Omental fat pad (tissue), 4 donors: ENCODE results near the gene GALNT18. TPM values are rescaled to one million over a fixed set of nuclear protein-coding genes. Genes with fewer than 3 reads are reported as not detected.
A peak's percentile ranks its signal among the peaks of the same experiment; 100 is the strongest.

Experiments used
- ATAC-seq: fragments of 150-250 bp; one replicate; pipeline ENCODE4 v1.9.1; 2016; ENCODE audit warnings: mild to moderate bottlenecking, moderate library complexity; ENCODE audit not compliant: low FRiP score
- DNase-seq: peaks from one replicate; pipeline ENCODE4 v3.0.0-alpha.2; 2019; ENCODE audit warnings: low spot score
- CTCF ChIP-seq, 3 donors: fragments of 450-650 bp; IDR thresholded peaks; one replicate each; pipeline ENCODE4 v1.5.1; 2016 to 2017; ENCODE audit warnings: antibody characterized with exemption in 3 of 3, mild to moderate bottlenecking in 3 of 3, moderate library complexity in 2 of 3
- total RNA-seq, 4 donors: library from RNA; depleted of rRNA; stranded (reverse); fragments of >200 nt; gene quantifications; one replicate each; pipeline ENCODE4 v1.1.0, GENCODE V29; 2016

The GALNT18 gene
- total RNA-seq, 4 donors from 2014 or later = 21.0 to 47.4 (median 35.7) TPM

- ATAC-seq = no peak
- DNase-seq = no peak
- TF ChIP-seq CTCF (IDR thresholded peaks at IDR 0.05) = no peak
Measured at GRCh38 chr11:11519184-11519583, 102.6 kb downstream of the GALNT18 start.

- ATAC-seq (no peak), DNase-seq (no peak)
- TF ChIP-seq CTCF (IDR thresholded peaks at IDR 0.05) = no peak
Measured at GRCh38 chr11:11514246-11514645, 107.6 kb downstream of the GALNT18 start.

GRCh38 chr11:11513422-11513821 lies 108.4 kb downstream of the GALNT18 start:
- ATAC-seq = no peak
- TF ChIP-seq CTCF (IDR thresholded peaks at IDR 0.05) = no peak
- DNase-seq = no peak

GRCh38 chr11:11512929-11513328 lies 108.9 kb downstream of the GALNT18 start:
- no peak for TF ChIP-seq CTCF (IDR thresholded peaks at IDR 0.05)
- DNase-seq = no peak
- ATAC-seq = no peak

GRCh38 chr11:11512502-11512901 lies 109.3 kb downstream of the GALNT18 start:
- no peak for TF ChIP-seq CTCF (IDR thresholded peaks at IDR 0.05)
- DNase-seq = no peak
- no peak for ATAC-seq

DNA sequence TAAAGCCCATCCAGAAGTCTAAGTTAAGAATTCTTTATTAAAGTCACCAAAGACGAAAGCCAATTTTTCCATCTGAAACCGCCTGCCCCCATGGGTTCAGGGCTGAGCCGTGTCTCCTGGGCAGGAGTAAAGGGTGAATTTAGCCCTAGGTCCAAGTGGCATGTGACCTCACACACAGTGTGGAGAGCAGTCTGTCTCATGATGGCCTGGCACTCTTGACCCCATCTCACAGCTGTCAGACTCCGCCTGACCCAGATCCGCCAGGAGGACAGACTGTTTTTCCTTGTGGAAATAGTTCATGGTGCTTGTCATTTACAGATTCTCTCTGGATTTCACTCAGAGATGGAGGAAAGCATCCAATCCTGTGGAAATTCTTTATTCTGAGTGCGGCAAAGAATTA lies 109.7 kb downstream of the GALNT18 start:
- TF ChIP-seq CTCF (IDR thresholded peaks at IDR 0.05) = no peak
- no peak for DNase-seq
- no peak for ATAC-seq

DNA sequence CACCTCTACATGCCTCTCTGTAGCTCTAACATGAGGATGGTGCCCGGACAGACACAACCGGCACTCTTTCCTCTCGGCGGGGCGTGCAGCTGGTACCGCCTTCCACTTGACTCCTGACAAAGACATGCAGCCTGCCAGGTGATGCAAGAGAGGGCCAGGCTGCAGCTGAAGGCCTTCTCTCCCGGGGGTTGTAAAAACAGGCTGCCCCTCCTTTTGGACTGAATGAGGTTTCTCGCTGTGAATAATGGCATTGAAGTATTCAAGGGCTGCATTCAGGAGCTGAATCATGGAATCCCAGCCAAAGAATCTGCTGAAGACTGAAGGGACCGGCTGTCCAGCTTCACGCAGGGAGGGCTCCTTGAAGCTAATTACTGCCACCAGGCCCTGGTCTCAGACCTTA lies 110.9 kb downstream of the GALNT18 start:
- DNase-seq = no peak
- no peak for TF ChIP-seq CTCF (IDR thresholded peaks at IDR 0.05)
- ATAC-seq = peak; percentile 72
